Measurements from ENCODE around the gene PASK. TPM values are rescaled to one million over a fixed set of nuclear protein-coding genes. Genes with fewer than 3 reads are reported as not detected.

The PASK gene
- total RNA-seq, 2 donors from 2014 or later, result 0.98 to 1.1 TPM

DNA sequence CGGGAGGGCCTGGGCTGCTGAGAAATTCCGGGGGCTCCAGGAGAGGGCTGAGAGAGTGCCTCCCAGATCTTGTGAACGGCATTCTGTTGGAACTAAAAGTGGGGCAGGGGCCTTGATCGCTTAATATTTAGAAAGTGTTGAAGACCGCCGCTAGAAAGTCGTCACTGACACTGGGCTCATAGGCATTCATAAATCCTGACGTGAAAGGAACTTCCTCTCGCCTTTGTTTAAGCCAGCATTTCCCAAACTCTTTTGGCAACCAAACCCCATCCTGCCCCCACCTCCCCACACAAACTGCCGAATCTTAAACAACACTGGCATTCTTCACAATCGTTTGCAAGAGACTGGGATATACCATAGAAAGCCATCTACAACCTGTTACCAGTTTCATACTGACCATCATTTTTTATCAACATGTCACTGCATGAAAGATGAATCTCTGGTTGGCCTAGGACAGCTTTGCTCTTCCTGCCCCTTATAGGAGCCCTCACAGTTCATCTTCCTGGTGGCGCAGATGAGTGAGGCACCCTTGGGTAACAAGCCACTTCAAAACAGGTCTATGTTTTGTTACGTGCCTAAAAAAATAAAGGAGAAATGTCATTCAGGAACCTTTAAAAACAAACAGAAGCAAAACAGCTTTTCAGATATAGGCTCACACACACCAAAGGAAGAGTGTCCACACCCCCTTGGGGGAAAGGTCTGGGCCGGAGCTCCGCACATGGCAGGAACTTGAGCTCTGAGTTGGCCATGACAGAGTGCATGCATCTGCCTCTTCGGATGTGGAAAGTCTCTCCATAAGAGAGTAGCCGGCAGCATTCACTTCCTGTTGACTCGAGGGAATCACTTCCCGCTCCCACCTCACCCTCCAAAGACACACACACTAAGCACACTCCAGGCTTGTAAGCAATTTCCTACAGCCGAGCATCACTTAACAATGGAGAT is 60.2 kb downstream of the PASK start:
- no peak overlapping the region for H3K4me3 ChIP-seq
- H3K36me3 ChIP-seq, result peaks cover 84% of the 10 kb centered on the region
- no peak overlapping the region for H3K27ac ChIP-seq
- TF ChIP-seq CTCF (IDR thresholded peaks at IDR 0.05), result no peak
- no peaks in the 10 kb centered on the region for H3K4me1 ChIP-seq
- H3K27me3 ChIP-seq, result no peaks in the 10 kb centered on the region
- DNase-seq (ENCODE audit: low spot score), result no peak
- no peaks in the 10 kb centered on the region for H3K9me3 ChIP-seq

DNA sequence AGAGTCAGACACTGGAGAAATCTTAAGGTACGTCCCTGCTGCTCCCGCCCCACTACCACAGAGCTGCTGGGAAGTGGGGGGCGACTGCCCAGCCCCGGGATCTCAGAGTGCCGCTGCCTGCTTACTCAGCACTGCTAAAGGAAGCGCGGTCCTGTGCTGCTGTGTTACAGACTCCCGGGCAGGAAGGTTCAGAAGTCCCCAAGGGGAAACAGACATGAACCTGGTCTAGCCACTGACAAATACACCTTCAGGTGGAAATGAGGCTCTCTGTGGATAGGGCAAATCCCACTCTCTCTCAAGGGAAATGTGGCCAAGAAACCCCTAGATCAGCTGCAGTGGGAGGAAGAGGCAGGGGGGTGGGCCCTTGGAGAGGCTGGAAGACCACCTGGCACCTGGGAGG is 60.9 kb downstream of the PASK start:
- no peak overlapping the region for H3K27ac ChIP-seq
- no peak for DNase-seq (ENCODE audit: low spot score)
- H3K36me3 ChIP-seq, result peaks cover 77% of the 10 kb centered on the region
- H3K9me3 ChIP-seq, result no peaks in the 10 kb centered on the region
- H3K4me1 ChIP-seq, result no peaks in the 10 kb centered on the region
- TF ChIP-seq CTCF (IDR thresholded peaks at IDR 0.05), result no peak
- no peaks in the 10 kb centered on the region for H3K27me3 ChIP-seq
- H3K4me3 ChIP-seq, result no peak overlapping the region

- Histone ChIP-seq H3K4me3 (no peak overlapping the region), H3K36me3 (peaks cover 69% of the 10 kb centered on the region), H3K9me3 (no peaks in the 10 kb centered on the region), H3K27me3 (no peaks in the 10 kb centered on the region), H3K4me1 (no peaks in the 10 kb centered on the region), H3K27ac (no peak overlapping the region)
- TF ChIP-seq CTCF (IDR thresholded peaks at IDR 0.05), result no peak
- no peak for DNase-seq (ENCODE audit: low spot score)
Observed at GRCh38 chr2:241087420-241088268, 61.6 kb downstream of the PASK start.

GRCh38 chr2:241084856-241085444 is 64.3 kb downstream of the PASK start:
- TF ChIP-seq CTCF (IDR thresholded peaks at IDR 0.05), result no peak
- Histone ChIP-seq H3K36me3 (peaks cover 43% of the 10 kb centered on the region), H3K27ac (no peak overlapping the region), H3K27me3 (no peaks in the 10 kb centered on the region), H3K9me3 (no peaks in the 10 kb centered on the region), H3K4me3 (no peak overlapping the region), H3K4me1 (no peaks in the 10 kb centered on the region)
- DNase-seq (ENCODE audit: low spot score), result no peak

GRCh38 chr2:241083091-241083415 is 66.2 kb downstream of the PASK start:
- Histone ChIP-seq H3K27ac (no peak overlapping the region), H3K9me3 (no peaks in the 10 kb centered on the region), H3K36me3 (peaks cover 24% of the 10 kb centered on the region), H3K27me3 (no peaks in the 10 kb centered on the region), H3K4me1 (no peaks in the 10 kb centered on the region), H3K4me3 (no peak overlapping the region)
- TF ChIP-seq CTCF (IDR thresholded peaks at IDR 0.05), result no peak
- DNase-seq (ENCODE audit: low spot score), result no peak

Data from right atrium auricular region (tissue), 2 donors.